ENCODE results near the gene BICDL1. TPM values are rescaled to one million over a fixed set of nuclear protein-coding genes. Genes with fewer than 3 reads are reported as not detected.

The BICDL1 gene
- total RNA-seq, 1 donor from 2014 or later = 9.0 TPM

DNA sequence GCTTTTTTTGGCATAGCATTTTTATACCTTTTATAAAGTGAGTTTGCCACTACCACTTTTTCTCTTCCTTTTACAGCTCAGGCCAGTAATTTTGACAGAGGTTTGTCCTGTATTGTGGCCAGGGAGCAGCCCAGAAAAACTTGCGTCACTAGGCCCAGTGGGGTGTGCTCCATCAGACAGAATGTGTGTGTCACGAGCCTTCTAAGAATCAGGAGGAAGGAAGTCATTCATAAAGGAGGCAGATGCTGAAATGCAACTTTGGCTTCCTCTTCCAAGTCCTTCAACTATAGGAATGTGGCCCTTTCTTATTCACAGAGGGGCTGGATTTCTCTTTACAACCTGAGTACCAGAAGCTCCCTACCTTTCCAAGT lies 137.6 kb downstream of the BICDL1 start:
- Histone ChIP-seq H3K36me3 (peaks cover 55% of the 10 kb centered on the region), H3K27ac (peak overlapping the region; percentile 67), H3K9me3 (no peaks in the 10 kb centered on the region), H3K27me3 (ENCODE audit: low read depth) (no peaks in the 10 kb centered on the region), H3K4me1 (peaks cover 17% of the 10 kb centered on the region), H3K4me3 (no peak overlapping the region)
- DNase-seq (peak; percentile 61), ATAC-seq (peak; percentile 72 to 79)
- intact Hi-C loops (cut with DNase I) = no loop called here
- TF ChIP-seq, protein P1, sequence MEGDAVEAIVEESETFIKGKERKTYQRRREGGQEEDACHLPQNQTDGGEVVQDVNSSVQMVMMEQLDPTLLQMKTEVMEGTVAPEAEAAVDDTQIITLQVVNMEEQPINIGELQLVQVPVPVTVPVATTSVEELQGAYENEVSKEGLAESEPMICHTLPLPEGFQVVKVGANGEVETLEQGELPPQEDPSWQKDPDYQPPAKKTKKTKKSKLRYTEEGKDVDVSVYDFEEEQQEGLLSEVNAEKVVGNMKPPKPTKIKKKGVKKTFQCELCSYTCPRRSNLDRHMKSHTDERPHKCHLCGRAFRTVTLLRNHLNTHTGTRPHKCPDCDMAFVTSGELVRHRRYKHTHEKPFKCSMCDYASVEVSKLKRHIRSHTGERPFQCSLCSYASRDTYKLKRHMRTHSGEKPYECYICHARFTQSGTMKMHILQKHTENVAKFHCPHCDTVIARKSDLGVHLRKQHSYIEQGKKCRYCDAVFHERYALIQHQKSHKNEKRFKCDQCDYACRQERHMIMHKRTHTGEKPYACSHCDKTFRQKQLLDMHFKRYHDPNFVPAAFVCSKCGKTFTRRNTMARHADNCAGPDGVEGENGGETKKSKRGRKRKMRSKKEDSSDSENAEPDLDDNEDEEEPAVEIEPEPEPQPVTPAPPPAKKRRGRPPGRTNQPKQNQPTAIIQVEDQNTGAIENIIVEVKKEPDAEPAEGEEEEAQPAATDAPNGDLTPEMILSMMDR (IDR thresholded peaks at IDR 0.05) = no peak

- ATAC-seq (no peak), DNase-seq (no peak)
- Histone ChIP-seq H3K27me3 (ENCODE audit: low read depth) (no peaks in the 10 kb centered on the region), H3K36me3 (peaks cover 89% of the 10 kb centered on the region), H3K9me3 (no peaks in the 10 kb centered on the region), H3K4me1 (peaks cover 17% of the 10 kb centered on the region), H3K4me3 (no peak overlapping the region), H3K27ac (no peak overlapping the region)
- intact Hi-C loops (cut with DNase I) = no loop called here
- TF ChIP-seq, protein P1 (IDR thresholded peaks at IDR 0.05) = no peak
These were observed 141.0 kb downstream of the BICDL1 start for GRCh38 chr12:120130011-120130410.

GRCh38 chr12:120131116-120131515 lies 142.1 kb downstream of the BICDL1 start:
- no peak overlapping the region for H3K27ac ChIP-seq
- ATAC-seq (no peak), DNase-seq (no peak)
- TF ChIP-seq, protein P1 (IDR thresholded peaks at IDR 0.05) = no peak
- H3K4me1 ChIP-seq = peaks cover 16% of the 10 kb centered on the region
- H3K27me3 ChIP-seq (ENCODE audit: low read depth) = no peaks in the 10 kb centered on the region
- intact Hi-C loops (cut with DNase I) = no loop called here
- H3K9me3 ChIP-seq = no peaks in the 10 kb centered on the region
- peaks cover 100% of the 10 kb centered on the region for H3K36me3 ChIP-seq
- no peak overlapping the region for H3K4me3 ChIP-seq

DNA sequence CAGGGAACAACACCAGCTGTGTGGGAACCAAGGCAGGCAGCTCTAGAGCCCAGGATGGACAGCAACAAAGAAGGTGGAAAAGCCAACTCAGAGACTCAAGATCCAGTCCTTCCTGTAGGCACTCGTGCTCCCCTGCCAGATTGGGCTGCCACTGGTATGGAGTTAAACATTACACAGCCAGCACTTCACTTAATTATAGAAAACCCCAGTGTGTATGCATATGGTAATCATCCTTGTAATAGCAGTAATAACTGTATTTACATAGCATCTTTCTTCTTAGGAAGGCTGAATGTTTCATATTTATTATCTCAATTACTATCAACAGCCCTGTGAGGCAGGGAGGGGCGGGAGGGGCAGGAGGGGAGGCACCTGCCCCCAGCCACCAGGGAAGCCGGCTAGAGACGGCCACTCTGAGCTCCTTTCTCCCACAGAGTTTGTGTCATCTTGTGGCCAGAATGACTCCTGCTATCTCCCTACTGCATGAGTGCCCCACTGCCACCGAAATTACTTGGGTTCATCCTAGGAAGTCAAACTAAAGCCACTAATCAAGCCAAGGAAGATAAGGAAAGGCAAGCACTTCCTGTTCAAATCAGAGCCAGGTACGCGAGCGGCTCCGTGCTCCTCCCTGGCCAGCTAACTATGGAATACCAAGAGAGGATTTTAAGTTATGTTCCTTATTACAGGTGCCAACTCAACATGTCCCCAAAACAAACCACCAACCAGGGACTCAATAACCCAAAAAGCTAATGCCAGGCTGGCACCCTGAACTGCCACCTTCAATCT lies 143.2 kb downstream of the BICDL1 start:
- no peak for ATAC-seq
- DNase-seq = no peak
- intact Hi-C loops (cut with DNase I) = no loop called here
- H3K4me1 ChIP-seq = peaks cover 5% of the 10 kb centered on the region
- no peak overlapping the region for H3K27ac ChIP-seq
- TF ChIP-seq, protein P1 (IDR thresholded peaks at IDR 0.05) = no peak
- H3K9me3 ChIP-seq = no peaks in the 10 kb centered on the region
- H3K27me3 ChIP-seq (ENCODE audit: low read depth) = no peaks in the 10 kb centered on the region
- H3K4me3 ChIP-seq = no peak overlapping the region
- H3K36me3 ChIP-seq = peaks cover 100% of the 10 kb centered on the region

DNA sequence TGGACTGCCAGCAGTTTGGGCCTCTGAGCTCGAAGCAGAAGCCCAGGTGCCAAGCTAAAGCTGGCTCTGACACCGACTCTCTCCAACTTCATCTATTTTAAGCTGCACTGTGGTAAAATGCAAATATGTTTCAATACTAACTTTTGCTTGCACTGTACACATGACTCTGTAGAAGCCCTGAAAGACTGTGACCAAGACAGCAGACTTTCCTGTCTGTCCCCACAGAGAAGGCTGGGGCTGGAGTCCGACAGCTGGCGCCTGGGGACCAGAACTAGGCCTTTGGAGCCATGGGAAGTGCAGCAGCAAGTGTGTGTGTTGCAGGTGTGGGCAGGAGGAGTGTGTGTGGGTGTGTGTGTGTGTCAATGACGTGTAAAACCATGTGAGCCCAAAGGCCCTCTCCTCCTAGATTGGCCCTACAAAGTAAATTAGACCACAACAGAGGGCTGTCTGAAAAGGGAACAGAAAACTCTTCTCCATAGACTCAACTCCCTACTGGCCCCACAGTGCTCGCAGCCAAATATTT lies 143.9 kb downstream of the BICDL1 start:
- ATAC-seq (no peak), DNase-seq (no peak)
- Histone ChIP-seq H3K27ac (no peak overlapping the region), H3K4me3 (no peak overlapping the region), H3K27me3 (ENCODE audit: low read depth) (no peaks in the 10 kb centered on the region), H3K36me3 (peaks cover 100% of the 10 kb centered on the region), H3K4me1 (no peaks in the 10 kb centered on the region), H3K9me3 (no peaks in the 10 kb centered on the region)
- intact Hi-C loops (cut with DNase I) = no loop called here
- TF ChIP-seq, protein P1 (IDR thresholded peaks at IDR 0.05) = no peak
